Kidney glomerular epithelial cell (primary cell): ENCODE results near the gene VPS13C.
A peak's percentile ranks its signal among the peaks of the same experiment; 100 is the strongest.
"Not testable (repeated sequence)": the region's sequence is repeated elsewhere in the genome, so short reads cannot be mapped to it uniquely, and the experiment has no call there.

Experiments
- DNase-seq: peaks from one replicate; lab custom pipeline; 2025; lab: John Stamatoyannopoulos, UW

VPS13C gene

GRCh38 chr15:62035256-62035924 is 24.9 kb downstream of the VPS13C start:
- peak; percentile 45 for DNase-seq

GRCh38 chr15:62027916-62028315 is 32.3 kb downstream of the VPS13C start:
- DNase-seq, result no peak

GRCh38 chr15:62027263-62027565 is 33.0 kb downstream of the VPS13C start:
- no peak for DNase-seq

GRCh38 chr15:62026487-62027262 is 33.6 kb downstream of the VPS13C start:
- no peak for DNase-seq

DNA sequence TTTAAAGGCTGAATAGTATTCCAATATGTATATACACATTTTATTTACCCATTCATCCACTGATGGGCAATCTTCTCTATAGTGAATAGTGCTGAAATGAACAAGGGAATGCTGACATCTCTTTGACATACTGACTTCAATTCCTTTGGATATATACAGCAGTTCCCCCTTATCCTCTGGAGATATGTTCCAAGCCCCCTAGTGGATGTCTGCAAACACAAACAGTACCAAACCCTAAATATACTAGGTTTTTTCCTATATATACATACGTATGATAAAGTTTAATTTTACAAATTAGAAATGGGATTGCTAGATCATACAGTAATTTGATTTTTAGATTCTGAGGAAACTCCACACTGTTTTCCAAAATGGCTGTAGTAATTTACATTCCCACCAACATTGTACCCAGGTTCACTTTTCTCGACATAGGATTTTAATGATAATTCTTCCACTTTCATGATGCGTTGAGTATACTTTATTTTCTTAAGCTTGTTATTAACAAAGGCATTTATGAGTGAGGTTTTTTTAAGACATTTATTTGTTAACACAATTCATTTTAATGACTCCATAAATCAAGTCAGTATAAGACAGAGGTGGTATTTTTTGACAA is 38.2 kb downstream of the VPS13C start:
- no peak for DNase-seq

DNA sequence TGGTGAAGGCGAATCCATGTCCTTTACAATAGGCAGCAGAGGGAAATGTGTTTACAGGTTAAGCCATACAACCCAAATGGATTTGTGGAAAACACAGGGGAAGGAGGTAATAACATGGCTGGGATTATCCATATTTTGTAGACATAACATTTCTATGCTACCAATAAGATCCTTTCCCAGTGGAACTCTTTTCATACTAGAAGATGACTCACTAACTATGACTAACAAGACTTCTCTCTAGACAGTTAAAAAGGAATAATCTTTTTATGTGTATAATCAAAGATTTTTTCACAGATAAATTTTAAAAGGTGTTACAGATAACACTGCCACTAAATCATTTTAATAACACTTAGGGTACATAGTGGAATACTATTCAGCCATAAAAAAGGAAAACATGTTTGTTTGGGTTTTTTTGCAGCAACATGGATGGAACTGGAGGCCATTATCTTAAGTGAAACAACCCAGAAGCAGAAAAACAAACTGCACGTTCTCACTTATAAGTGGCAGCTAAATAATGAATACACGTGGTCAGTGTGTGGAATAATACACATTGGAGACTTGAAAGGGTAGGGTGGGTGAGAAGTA is 39.6 kb downstream of the VPS13C start:
- no peak for DNase-seq

DNA sequence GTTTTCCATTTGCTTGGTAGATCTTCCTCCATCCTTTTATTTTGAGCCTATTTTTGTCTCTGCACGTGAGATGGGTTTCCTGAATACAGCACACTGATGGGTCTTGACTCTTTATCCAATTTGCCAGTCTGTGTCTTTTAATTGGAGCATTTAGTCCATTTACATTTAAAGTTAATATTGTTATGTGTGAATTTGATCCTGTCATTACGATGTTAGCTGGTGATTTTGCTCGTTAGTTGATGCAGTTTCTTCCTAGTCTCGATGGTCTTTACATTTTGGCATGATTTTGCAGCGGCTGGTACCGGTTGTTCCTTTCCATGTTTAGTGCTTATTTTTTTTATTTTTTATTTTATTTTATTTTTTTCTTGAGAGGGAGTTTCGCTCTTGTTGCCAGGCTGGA is 54.9 kb downstream of the VPS13C start:
- not testable (repeated sequence) for DNase-seq

DNA sequence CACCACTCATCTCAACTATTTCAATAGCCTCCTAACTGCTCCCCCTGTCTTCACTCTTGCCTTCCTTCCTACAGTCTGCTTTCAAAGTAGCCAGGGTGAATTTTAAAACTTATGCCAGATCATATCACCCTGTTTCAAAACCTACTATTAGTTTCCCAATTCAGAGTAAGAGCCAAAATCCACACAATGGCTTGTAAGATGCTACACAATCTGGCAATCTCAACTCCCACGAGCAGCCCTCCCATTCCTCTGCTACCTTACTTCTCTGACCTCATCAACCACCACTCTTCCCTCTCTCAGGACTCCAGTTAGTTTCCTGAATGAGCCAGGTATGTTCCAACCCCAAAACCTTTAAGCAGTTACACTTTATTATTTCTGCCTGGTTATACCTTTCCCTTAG is 62.5 kb downstream of the VPS13C start:
- DNase-seq, result no peak

DNA sequence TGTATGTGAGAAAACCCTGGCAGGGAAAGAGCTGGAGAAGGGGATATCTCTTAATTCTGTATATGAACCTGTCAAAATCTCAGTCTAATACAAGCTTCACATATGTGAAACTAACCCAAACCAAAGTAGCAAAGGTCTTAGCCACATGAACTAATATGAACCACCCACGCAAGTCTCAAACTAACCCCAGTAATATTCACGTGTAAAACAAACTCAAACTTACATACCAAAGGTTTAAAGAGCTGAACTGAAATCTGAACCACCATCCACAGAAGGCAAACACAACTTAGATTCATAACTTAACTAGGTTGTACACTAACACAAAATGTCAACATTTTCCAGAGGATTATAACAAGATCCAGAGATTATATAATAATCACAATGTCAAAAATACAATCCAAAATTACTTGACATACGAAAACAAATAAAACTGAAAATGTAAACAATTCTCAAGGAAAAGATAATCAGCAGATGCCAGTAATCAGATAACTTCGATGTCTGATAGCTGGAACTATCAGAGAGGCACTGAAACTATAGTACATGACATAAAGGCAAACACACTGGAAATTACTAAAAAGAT is 64.1 kb downstream of the VPS13C start:
- DNase-seq, result no peak

DNA sequence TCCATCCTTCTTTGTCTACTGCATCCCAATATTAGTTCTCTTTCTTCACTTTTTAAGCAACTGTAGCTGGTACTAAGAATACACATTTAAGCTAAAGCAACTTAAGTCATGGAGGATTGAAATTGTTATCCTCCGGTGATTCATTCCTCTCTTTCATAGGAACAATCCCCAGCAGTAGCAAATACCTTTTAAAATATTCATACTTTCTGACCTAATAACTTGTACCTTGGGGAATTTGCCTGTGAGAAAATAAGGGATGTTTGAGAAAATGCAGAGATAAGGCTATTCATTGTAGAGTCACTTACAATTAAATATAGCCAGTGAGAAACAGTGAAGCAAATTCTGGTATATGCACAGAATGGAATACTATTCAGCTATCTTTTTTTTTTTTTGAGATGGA is 66.0 kb downstream of the VPS13C start:
- peak; percentile 27 for DNase-seq

DNA sequence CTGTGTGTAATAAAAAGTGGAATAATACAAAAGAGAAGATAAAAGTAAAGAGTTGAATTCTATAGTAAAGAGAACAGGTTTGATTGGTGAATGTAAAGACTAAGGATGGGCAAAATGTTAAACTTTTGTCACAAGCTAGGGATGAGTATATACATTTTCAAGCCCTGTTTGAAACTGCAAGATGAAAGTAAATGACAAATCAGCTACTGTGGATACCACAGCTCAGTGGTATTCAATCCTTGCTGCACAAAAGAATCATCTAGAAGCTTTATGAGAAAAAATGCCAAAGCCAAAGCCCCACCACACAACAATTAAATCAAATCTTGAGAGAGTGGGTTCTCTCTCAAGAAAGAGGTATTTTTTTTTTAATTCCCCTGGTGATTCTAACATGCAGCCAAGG is 67.7 kb downstream of the VPS13C start:
- no peak for DNase-seq

DNA sequence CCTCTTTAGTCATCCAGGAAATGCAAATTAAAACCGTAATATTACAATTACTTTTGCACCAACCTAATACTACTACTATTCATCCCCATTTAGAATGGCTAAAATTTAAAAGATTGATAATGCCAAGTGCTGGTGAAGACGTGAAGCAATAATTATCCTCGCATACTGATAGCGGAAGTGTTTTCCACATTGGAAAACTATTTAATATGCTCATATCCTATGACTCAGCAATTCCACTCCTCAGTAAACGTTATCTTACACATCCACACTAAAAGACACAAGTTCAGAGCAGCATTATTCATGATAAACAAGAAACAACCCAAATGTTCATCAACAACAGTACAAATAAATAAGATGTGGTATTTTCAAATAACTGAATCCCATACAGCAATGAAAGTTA is 70.6 kb downstream of the VPS13C start:
- no peak for DNase-seq

DNA sequence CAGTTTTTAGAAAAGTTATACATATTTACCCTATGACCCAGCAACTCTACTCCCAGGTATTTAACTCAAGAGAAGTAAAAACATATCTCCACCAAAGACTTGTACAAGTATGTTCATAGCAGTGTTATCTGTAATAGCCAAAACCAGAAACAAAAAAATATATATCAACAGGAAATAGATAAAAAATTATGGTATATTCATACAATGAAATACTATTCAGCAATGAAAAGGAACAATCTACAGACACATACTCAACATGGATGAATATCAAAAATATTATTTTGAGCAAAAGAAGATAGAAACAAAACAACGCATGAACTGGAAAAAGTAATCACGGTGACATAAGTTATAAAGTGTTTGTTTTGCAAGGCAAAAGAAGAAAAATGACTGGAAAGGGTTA is 72.4 kb downstream of the VPS13C start:
- no peak for DNase-seq

DNA sequence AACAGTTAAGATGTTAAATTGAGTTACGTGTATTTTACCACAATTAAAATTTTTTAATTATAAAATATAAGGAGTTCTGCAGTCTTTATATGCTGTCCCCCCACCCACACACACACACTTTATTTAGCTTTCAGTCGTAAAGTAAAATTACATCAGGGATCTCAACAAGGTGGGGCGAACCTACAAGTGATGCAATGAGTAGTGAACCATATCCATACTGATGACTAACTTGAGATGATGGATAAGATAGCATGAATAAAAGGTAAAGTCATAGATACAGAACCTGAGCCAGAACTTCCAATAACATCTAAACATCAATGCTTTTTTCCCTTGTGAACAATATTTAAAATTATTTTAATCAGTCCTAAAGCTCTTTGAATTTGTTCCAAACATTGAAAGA is 77.2 kb downstream of the VPS13C start:
- DNase-seq, result no peak

DNA sequence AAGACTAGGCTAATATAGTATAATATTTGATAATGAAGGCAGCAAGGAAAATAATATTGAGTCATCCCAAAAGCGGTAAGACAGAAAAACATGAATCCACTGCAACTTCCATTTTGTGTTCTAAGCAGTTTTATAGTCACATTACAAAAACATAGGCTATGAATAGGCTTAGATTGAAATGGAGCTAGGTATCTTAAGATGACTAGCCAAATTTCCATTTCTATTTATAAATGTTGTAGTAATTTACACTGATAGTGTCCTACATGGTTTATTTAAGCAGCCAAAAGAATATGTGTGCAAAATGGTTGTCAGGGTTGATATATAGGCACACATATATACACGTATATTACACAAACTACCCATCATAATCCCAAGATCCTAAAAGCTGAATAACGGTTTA is 82.0 kb downstream of the VPS13C start:
- DNase-seq, result no peak

DNA sequence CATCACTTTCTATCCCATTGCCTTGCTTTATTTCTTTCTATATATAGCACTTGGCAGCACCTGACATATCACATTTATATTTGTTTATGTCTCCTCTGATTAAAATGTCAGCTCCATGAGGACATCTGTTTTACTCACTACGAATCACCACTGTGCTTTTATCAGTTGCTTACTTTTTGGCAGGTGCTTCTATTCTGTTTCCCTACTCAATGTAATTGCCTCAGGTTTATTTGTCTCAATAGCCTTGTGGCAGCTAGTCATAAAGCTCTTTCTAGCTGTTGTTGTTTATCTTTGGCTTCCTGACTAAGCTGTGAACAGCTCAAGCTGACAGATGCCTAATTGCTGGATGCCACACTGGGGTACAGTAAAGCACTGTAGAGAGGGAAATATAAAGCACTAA is 85.5 kb downstream of the VPS13C start:
- DNase-seq, result no peak

GRCh38 chr15:61974118-61974517 is 86.1 kb downstream of the VPS13C start:
- DNase-seq, result no peak

- DNase-seq, result no peak
These were observed 108.3 kb downstream of the VPS13C start for GRCh38 chr15:61951949-61952348.

- no peak for DNase-seq
These were observed 113.5 kb downstream of the VPS13C start for GRCh38 chr15:61946778-61947177.

DNA sequence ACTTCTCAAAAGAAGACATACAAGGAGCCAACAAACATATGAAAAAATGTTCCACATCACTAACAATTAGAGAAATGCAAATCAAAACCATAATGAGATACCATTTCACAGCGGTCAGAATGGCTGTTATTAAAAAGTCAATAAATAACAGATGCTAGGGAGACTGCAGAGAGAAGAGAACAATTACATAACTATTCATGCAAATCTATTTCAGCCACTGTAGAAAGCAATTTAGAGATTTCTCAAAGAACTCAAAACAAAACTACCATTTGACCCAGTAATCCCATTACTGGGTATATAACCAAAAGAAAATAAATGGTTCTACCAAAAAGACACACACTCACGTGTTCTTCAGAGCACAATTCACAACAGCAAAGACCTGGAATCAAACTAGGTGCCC is 116.3 kb downstream of the VPS13C start:
- DNase-seq, result no peak

DNA sequence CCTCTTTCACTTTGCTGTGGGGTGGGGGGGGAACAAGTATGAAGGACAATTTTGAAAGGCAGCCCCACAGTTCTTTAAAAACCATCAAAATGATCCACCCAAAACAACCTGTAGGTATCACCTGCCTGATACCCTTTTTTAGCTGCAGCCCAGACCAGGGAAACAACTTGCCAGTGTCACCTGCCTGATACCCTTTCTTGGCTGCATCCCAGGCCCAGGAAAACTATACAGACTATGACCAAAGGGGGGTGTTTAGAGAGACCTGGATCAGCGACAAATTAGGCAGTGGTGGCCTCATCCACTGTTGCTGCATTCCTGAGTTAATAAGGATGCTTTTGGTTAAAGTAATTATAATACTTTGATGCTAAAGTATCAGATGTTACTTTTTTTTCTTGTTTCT is 122.0 kb downstream of the VPS13C start:
- DNase-seq, result no peak

- no peak for DNase-seq
These were observed 123.6 kb downstream of the VPS13C start for GRCh38 chr15:61936528-61937195.
